MG63 (cell line): ENCODE measurements around the gene OBSCN. TPM values are rescaled to one million over a fixed set of nuclear protein-coding genes. Genes with fewer than 3 reads are reported as not detected.
"Not testable (repeated sequence)": the region's sequence is repeated elsewhere in the genome, so short reads cannot be mapped to it uniquely, and the experiment has no call there.

Experiments
- DNase-seq: peaks from one replicate; pipeline ENCODE4 v3.0.0-alpha.2; 2020
- H3K27me3 ChIP-seq: fragments of 250-450 bp; sonication (Bioruptor Pico); 2 replicates; pipeline ENCODE4 v1.5.1; 2020; ENCODE audit warnings: mild to moderate bottlenecking, moderate library complexity
- H3K36me3 ChIP-seq: fragments of 250-450 bp; sonication (Bioruptor Pico); 2 replicates; pipeline ENCODE4 v1.5.1; 2020; ENCODE audit warnings: mild to moderate bottlenecking, moderate library complexity
- H3K4me3 ChIP-seq: fragments of 250-450 bp; sonication (Bioruptor Pico); 2 replicates; pipeline ENCODE4 v1.5.1; 2020; ENCODE audit warnings: mild to moderate bottlenecking, moderate library complexity
- H3K9me3 ChIP-seq: fragments of 250-450 bp; sonication (Bioruptor Pico); 2 replicates; pipeline ENCODE4 v1.5.1; 2020; ENCODE audit warnings: mild to moderate bottlenecking, moderate library complexity
- total RNA-seq: library from RNA; depleted of rRNA; stranded (reverse); fragments of >200 nt; shearing (Covaris generic); gene quantifications from 2 replicates; pipeline ENCODE4 v1.2.3, GENCODE V29; 2014; ENCODE audit warnings: low replicate concordance

Gene OBSCN
- total RNA-seq, 1 experiment from 2014 or later: 2.8 TPM

DNA sequence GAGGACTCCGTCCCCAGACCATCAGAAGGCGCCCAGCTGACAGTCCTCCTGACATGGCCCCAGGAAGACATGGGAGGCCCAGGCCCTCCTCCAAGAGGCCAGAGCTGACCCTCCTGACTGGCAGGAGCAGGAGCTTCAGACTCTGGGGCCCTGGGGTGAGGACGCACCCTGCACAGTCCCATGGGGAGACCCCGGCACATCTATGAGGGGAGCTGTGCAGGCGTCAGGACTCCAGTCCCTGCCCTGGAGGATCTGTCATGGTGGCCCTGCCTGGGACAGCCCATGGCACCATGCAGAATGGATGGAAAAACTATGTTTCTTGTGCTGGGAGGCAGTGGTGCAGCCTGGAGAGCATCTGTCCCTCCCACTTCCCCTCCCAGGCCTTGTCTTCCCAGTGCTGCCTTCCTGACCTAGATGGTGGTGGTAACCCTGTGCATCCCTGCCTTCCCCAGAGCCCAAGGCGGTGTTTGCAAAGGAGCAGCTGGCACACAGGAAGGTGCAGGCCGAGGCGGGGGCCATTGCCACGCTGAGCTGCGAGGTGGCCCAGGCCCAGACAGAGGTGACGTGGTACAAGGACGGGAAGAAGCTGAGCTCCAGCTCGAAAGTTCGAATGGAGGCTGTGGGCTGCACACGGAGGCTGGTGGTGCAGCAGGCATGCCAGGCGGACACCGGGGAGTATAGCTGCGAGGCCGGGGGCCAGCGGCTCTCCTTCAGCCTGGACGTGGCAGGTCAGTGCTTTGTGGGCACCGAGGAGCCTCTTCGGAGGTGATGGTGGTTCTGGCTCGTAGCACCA is 41.9 kb downstream of the OBSCN start:
- Histone ChIP-seq H3K36me3 (peaks cover 18% of the 10 kb centered on the region), H3K9me3 (peaks cover 29% of the 10 kb centered on the region), H3K27me3 (no peaks in the 10 kb centered on the region), H3K4me3 (no peak overlapping the region)
- no peak for DNase-seq

DNA sequence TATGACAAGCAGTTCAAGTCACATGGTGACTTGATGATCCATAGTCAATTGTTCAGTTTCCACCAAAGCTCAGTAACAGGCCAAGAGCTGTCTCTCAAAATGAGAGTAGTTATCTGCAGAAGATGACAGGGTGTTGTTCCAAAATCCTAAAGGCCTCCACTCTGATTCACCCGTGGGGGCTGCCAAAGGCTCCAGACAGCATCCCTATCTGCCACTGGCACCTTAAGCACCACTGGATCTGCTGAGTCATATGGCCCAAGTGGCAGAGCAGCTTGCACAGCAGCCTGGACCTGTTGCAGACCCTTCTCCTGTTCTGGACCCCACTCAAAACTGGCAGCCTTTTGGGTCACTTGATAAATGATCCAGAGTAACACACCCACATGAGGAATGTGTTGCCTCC is 44.6 kb downstream of the OBSCN start:
- H3K4me3 ChIP-seq, H3K27me3 ChIP-seq, H3K9me3 ChIP-seq, H3K36me3 ChIP-seq: not testable (repeated sequence)
- peak; percentile 31 for DNase-seq

GRCh38 chr1:228256626-228257375 is 49.0 kb downstream of the OBSCN start:
- peaks cover 3% of the 10 kb centered on the region for H3K36me3 ChIP-seq
- H3K4me3 ChIP-seq: no peak overlapping the region
- DNase-seq: no peak
- peaks cover 5% of the 10 kb centered on the region for H3K9me3 ChIP-seq
- H3K27me3 ChIP-seq: no peaks in the 10 kb centered on the region

- H3K9me3 ChIP-seq: peaks cover 13% of the 10 kb centered on the region
These were observed 50.6 kb downstream of the OBSCN start for GRCh38 chr1:228258486-228258885.

DNA sequence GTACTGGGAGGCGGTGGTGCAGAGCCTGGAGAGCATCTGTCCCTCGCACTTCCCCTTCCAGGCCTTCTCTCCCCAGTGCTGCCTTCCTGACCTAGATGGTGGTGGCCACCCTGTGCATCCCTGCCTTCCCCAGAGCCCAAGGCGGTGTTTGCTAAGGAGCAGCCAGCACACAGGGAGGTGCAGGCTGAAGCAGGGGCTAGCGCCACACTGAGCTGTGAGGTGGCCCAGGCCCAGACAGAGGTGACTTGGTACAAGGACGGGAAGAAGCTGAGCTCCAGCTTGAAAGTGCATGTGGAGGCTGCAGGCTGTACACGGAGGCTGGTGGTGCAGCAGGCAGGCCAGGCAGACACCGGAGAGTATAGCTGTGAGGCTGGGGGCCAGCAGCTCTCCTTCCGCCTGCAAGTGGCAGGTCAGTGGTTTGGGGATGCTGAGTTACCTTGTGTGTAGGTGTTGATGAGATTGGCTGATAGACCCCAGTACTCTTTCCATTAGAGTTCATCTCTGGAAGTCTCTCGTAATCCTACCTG is 51.6 kb downstream of the OBSCN start:
- Histone ChIP-seq H3K36me3 (no peaks in the 10 kb centered on the region), H3K4me3 (no peak overlapping the region), H3K27me3 (no peaks in the 10 kb centered on the region), H3K9me3 (peaks cover 13% of the 10 kb centered on the region)
- DNase-seq: no peak

More at GRCh38 chr1:228258486-228258885, 50.6 kb downstream of the OBSCN start:
- H3K27me3 ChIP-seq: no peaks in the 10 kb centered on the region
- no peak for DNase-seq
- H3K4me3 ChIP-seq: no peak overlapping the region
- peaks cover 3% of the 10 kb centered on the region; the same call in 1 of the 2 replicates for H3K36me3 ChIP-seq

GRCh38 chr1:228259951-228260350 is 52.1 kb downstream of the OBSCN start:
- Histone ChIP-seq H3K36me3 (no peaks in the 10 kb centered on the region), H3K27me3 (no peaks in the 10 kb centered on the region), H3K9me3 (peaks cover 13% of the 10 kb centered on the region), H3K4me3 (no peak overlapping the region)
- DNase-seq: no peak

GRCh38 chr1:228261706-228262105 is 53.9 kb downstream of the OBSCN start:
- Histone ChIP-seq H3K4me3 (no peak overlapping the region), H3K9me3 (peaks cover 13% of the 10 kb centered on the region), H3K27me3 (no peaks in the 10 kb centered on the region), H3K36me3 (no peaks in the 10 kb centered on the region)
- no peak for DNase-seq

DNA sequence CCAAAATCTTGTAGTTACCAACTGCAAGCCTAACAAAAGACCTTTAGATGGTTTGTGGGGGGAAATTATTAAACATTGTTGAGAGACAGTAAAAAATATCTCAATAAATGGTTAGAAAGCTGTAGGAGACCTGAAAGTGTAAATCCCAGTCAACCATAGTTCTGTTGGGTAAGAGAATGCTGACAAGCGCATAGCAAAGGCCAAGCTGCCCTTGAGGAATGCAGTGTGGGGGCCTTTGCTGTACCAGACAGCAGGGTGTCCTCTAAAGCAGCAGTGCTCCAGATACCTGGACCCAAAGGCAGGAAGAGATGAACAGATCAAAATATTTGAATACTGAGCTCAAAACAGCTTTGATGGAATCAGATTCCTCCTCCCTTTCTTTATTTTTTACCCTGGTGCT is 54.6 kb downstream of the OBSCN start:
- no peaks in the 10 kb centered on the region for H3K27me3 ChIP-seq
- H3K9me3 ChIP-seq: peaks cover 13% of the 10 kb centered on the region
- DNase-seq: no peak
- no peak overlapping the region for H3K4me3 ChIP-seq
- H3K36me3 ChIP-seq: no peaks in the 10 kb centered on the region

DNA sequence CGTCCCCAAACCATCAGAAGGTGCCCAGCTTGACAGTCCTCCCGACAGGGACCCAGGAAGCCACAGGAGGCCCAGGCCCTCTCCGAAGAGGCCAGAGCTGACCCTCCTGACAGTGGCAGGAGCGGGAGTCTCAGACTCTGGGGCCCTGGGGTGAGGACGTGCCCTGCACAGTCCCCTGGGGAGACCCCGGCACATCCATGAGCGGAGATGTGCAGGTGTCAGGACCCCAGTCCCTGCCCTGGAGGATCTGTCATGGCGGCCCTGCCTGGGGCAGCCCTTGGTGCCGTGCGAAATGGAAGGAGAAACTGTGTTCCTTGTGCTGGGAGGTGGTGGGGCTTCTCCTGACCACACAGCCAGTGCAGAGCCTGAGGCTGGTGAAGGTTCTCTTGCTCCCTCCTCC is 55.8 kb downstream of the OBSCN start:
- H3K27me3 ChIP-seq: no peaks in the 10 kb centered on the region
- no peaks in the 10 kb centered on the region for H3K36me3 ChIP-seq
- H3K9me3 ChIP-seq: peaks cover 13% of the 10 kb centered on the region
- DNase-seq: no peak
- no peak overlapping the region for H3K4me3 ChIP-seq

DNA sequence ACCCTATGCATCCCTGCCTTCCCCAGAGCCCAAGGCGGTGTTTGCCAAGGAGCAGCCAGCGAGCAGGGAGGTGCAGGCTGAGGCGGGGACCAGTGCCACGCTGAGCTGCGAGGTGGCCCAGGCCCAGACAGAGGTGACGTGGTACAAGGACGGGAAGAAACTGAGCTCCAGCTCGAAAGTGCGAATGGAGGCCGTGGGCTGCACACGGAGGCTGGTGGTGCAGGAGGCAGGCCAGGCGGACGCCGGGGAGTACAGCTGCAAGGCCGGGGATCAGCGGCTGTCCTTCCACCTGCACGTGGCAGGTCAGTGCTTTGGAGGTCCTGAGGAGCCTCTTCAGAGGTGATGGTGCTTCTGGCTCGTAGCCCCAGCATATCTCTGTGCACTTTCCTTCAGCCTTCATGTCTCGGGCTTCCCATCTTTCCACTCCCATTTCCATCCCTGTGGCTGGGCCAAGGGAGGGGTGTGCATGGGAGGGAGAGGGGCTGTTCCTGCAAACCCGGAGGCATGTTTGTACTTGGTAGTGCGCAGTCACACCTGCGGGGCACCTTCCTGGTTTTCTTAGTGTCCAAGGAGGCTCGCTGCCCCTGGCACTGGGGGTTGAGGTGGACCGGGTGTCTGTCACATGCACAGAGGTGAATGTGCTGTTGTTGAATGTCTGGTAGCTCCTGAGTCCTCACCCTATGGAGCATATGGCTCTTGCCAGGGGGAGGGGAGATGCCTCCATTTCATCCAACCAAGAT is 56.4 kb downstream of the OBSCN start:
- DNase-seq: no peak
- Histone ChIP-seq H3K36me3 (no peaks in the 10 kb centered on the region), H3K4me3 (no peak overlapping the region), H3K9me3 (peaks cover 13% of the 10 kb centered on the region), H3K27me3 (no peaks in the 10 kb centered on the region)

- DNase-seq: no peak
- H3K4me3 ChIP-seq: no peak overlapping the region
- H3K9me3 ChIP-seq: peaks cover 13% of the 10 kb centered on the region
- H3K27me3 ChIP-seq: no peaks in the 10 kb centered on the region
- H3K36me3 ChIP-seq: no peaks in the 10 kb centered on the region
These were observed 57.3 kb downstream of the OBSCN start for GRCh38 chr1:228265167-228265566.

DNA sequence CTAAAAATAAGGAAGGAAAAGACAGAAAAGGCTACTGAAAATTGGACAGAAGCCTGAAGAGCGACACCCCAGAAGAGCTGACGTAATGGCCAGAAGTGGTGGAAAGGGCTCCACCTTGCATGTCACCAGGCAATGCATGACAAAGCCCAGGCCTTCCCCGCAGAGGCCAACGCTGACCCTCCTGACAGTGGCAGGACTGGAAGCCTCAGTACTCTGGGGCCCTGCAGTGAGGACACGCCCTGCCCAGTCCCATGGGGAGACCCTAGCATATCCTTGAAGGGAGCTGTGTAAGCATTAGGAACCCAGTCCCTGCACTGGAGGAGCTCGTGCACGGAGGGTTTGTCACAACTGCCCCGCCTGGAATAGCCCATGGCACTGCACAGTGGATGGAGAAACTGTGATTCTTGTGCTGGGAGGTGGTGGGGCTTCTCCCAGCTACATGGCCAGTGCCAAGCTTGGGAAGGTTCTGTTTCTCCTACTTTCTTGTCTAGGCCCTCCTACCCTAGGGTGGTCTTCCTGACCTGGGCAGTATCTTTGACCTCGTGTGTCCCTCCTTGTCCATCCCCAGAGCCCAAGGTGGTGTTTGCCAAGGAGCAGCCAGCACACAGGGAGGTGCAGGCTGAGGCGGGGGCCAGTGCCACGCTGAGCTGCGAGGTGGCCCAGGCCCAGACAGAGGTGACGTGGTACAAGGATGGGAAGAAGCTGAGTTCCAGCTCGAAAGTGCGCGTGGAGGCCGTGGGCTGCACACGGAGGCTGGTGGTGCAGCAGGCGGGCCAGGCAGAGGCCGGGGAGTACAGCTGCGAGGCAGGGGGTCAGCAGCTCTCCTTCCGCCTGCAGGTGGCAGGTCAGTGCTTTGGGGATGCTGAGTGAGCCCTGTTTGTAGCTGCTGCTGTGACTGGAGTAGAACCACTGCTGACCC is 60.4 kb downstream of the OBSCN start:
- no peaks in the 10 kb centered on the region for H3K9me3 ChIP-seq
- no peak for DNase-seq

GRCh38 chr1:228268881-228269265 is 61.0 kb downstream of the OBSCN start:
- DNase-seq: no peak
- Histone ChIP-seq H3K27me3 (no peaks in the 10 kb centered on the region), H3K9me3 (no peaks in the 10 kb centered on the region), H3K4me3 (no peak overlapping the region), H3K36me3 (no peaks in the 10 kb centered on the region)

More for the DNA sequence above, 60.4 kb downstream of the OBSCN start:
- Histone ChIP-seq H3K27me3 (no peaks in the 10 kb centered on the region), H3K4me3 (no peak overlapping the region), H3K36me3 (no peaks in the 10 kb centered on the region)

DNA sequence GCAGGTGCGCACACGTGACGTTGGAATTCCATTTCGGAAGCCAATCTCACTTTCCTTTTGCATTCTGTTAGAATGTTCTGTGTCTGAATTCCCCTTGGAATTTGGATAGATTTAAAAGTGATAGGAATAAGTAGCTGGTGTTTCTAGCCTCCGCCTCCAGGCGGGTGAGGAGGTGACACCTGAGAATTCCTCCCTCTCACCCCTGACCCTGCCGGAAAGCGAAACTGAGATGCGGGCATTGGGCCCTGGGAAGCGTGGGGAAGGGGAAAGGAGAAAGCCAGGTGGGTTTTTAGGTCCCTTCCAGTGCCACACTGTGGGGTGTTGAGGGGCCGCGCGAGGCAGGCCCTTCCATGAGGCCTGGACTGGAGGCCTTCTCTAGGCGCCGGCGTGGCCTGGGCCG is 61.6 kb downstream of the OBSCN start:
- H3K27me3 ChIP-seq, H3K9me3 ChIP-seq, H3K36me3 ChIP-seq, DNase-seq, H3K4me3 ChIP-seq: not testable (repeated sequence)

- H3K36me3 ChIP-seq: no peaks in the 10 kb centered on the region
- no peaks in the 10 kb centered on the region for H3K27me3 ChIP-seq
- no peaks in the 10 kb centered on the region for H3K9me3 ChIP-seq
- no peak overlapping the region for H3K4me3 ChIP-seq
- DNase-seq: no peak
These were observed 62.2 kb downstream of the OBSCN start for GRCh38 chr1:228270032-228270431.

DNA sequence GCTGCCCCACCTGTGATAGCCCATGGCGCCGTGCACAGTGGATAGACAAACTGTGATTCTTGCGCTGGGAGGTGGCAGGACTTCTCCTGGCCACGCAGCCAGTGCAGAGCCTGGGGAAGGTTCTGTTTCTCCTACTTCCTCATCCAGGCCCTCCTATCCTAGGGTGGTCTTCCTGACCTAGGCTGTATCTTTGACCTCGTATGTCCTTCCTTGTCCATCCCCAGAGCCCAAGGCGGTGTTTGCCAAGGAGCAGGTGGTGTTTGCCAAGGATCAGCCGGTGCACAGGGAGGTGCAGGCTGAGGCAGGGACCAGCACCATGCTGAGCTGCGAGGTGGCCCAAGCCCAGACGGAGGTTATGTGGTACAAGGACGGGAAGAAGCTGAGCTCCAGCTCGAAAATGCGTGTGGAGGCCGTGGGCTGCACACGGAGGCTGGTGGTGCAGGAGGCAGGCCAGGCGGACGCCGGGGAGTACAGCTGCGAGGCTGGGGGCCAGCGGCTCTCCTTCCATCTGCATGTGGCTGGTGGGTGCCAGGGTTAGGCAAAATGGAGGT is 63.9 kb downstream of the OBSCN start:
- DNase-seq: no peak
- Histone ChIP-seq H3K9me3 (no peaks in the 10 kb centered on the region), H3K27me3 (no peaks in the 10 kb centered on the region), H3K36me3 (no peaks in the 10 kb centered on the region), H3K4me3 (no peak overlapping the region)
